ENCODE measurements around the gene IRF4.

Gene IRF4

DNA sequence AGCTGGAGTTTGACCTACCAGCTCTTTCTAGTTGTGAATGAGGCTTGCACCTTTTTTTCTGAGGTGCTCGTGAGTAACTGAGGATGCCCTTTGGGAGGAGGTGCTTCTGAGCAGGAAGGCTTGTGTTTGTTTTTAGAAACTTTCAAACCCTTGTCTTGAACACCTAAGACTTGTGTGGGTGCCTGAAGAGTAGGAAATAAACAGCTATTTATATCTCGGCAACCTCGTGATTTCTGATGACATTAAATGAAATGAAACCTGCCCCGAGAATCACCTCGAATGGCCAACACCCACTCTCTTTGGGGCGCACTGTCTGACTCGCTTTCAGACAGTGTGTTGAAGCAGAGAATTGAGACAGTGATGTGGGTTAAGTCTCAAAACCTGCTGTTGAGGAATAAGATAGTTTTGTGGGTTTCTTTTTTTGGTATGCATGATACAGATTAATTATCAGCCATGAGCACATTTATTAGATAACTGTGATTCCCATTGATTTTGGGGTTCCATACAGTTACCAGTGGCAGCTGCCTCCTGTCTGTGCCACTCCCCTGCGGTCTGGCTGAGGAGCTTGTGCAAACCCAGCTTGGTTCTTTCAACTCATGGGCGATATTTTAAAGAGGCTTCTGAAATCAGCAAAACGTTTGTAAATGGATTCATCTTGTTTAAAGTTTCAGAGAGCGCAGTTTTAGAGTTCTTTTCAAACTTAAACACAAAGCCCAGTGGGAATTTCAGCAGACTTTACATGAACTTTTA is 8.4 kb downstream of the IRF4 start:
- no peak for DNase-seq

DNA sequence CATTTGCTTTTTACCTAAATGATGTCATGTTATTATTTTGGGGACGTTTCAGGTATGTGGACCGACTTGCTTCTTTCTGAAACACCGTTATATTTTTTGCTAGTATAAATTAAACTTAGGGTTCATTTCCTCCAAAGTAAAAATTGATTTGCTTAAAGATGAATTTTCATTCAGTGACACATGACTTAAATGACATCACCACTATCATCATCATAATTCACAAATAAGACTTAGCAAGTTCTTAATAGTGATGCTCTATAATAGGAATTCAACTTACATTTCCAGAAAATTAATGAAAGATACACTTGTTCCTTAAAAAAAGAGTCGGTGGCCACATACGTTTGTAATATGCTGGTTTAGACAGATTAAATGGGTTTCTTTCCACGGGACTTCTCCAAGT is 9.3 kb downstream of the IRF4 start:
- DNase-seq, result no peak

DNA sequence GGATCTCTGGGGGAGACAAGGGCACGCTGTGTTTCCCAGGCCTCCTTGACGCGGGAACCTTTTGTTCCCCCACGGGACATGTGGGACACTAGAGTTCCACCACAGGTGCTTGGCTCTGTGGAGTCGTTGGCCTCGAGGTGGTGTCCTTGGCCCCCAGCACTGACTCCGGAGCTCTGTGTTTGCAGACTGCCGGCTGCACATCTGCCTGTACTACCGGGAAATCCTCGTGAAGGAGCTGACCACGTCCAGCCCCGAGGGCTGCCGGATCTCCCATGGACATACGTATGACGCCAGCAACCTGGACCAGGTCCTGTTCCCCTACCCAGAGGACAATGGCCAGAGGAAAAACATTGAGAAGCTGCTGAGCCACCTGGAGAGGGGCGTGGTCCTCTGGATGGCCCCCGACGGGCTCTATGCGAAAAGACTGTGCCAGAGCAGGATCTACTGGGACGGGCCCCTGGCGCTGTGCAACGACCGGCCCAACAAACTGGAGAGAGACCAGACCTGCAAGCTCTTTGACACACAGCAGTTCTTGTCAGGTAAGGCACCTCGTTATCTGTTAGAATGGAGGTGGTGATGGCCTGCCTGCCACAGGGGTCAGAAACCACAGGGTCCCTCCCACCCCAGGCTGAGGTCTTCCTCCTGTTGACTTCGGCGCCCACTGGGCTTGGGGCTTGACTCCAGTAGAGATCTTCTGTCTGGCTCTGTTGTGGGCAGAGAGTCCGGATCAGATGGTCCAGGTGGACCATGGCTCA is 9.9 kb downstream of the IRF4 start:
- no peak for DNase-seq

GRCh38 chr6:401994-402640 is 10.6 kb downstream of the IRF4 start:
- DNase-seq, result no peak

- DNase-seq, result no peak
Measured at GRCh38 chr6:402901-403658, 11.5 kb downstream of the IRF4 start.

DNA sequence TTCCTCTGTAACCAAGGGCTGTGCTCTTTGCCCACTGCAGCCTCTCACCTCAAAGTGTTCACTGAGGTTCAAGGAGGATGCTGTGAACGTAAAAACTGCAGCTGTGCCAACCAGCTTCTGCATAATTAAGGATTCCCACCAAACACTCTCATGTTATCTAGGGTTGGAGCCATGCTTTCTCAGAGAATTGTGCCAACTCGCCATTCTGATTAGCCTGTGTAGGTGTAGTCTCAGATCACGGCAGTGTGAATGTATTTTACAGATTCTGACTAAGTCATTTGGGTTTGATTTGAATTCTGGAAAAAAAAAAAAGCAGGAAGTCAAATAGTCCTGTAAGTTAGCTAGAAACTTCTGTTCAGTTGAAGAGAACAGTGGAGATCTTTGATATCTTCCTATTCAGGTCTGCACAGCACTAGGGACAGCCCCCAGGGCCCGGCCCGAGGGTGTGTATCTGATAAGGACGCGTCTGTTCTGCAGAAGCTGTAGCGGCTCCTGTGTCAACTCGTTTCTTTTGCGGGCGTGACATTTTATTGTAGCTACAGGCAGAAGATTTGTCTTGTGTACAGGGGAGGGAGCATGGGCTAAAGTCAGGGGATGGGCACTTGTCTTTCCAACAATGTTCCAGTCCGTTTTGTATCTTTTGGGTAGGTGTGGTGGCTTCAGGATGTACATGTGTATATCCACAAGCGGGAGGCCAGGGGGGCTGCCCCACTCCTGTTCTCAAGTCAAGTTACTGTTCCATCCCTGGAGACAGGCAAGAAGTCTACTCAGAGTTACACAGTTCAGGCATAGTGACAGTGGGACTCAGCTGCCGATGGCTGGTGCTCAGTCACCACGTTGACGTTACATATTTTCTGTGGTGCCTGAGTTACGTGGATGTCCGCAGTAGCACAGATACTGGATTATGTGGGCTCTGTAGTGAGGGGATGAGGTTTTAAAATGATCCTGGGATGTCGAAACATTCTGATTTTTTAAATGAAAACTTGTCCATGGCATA is 12.4 kb downstream of the IRF4 start:
- no peak for DNase-seq

DNA sequence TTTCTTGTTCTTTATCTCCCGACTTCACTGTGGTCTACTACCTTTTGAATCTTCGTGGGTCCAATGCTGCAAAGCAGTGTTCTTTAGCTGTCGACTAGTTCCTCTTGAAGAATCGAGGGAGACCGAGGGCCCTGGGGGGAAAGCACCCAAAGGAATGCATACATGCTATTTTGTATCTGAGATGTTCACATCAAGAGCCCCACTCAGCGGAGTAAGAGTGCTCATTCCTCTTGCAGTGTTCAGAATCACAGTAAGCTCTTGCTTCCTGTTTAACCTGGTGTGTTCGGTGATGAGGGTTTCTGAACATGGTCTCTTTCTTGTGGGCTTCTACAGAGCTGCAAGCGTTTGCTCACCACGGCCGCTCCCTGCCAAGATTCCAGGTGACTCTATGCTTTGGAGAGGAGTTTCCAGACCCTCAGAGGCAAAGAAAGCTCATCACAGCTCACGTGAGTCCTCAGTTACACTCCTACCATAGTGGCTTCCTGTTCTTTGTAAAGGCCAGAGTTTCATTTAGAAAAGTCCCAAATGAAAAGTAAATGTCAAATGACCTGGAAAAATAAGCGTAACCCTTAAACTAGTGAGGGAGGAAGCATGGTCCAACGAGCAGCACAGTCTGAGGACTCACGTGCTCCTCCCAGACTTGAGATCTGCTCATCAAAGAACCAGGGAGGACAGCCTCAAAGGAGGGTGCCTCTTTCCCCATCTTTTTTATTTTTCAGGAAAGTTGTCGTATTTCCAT is 13.3 kb downstream of the IRF4 start:
- DNase-seq, result no peak

DNA sequence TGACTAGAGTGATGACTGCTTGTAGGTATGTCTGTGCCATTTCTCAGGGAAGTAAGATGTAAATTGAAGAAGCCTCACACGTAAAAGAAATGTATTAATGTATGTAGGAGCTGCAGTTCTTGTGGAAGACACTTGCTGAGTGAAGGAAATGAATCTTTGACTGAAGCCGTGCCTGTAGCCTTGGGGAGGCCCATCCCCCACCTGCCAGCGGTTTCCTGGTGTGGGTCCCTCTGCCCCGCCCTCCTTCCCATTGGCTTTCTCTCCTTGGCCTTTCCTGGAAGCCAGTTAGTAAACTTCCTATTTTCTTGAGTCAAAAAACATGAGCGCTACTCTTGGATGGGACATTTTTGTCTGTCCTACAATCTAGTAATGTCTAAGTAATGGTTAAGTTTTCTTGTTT is 16.6 kb downstream of the IRF4 start:
- DNase-seq, result no peak

- DNase-seq, result peak; percentile 84
Measured at GRCh38 chr6:408599-409102, 17.1 kb downstream of the IRF4 start.

GRCh38 chr6:409370-409972 is 17.9 kb downstream of the IRF4 start:
- no peak for DNase-seq

GRCh38 chr6:410555-411395 is 19.2 kb downstream of the IRF4 start:
- DNase-seq, result no peak

GRCh38 chr6:411402-412145 is 20.0 kb downstream of the IRF4 start:
- DNase-seq, result no peak

DNA sequence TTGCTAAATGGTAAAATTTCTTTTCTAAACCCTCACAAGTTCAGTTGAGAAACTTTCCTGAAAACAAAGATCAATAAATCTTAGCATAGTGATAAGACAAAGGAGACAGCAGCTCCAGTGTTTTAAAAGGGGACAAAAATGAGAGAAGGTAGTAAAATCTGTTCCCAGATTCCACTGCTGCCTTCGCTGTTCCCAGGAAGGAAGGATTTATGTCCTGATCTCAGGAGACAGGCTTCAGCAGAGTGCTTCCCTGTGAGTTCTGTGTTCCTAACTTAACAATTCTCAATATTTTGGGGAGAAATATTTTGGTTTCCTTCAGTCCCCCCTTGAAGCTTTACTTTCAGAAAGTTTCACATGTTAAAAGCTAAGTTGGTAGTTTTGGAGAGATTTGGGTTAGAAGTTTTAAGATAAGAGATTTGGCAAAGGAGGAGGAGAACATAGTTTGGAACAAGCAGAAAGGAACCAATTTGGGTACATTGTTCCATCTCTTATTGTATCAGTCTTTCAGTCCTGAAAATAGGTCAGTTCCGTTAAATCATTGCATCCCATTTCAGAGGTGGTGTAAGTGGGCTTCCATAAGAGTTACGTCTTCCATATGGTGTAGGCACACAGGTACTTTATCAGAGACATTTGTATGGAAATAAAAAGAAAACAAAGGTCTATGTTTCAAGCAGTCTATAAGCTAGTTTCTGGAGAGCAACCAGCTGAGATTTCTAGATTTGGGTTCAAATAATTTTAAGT is 20.8 kb downstream of the IRF4 start:
- no peak for DNase-seq

GRCh38 chr6:414447-414846 is 22.9 kb downstream of the IRF4 start:
- no peak for DNase-seq

DNA sequence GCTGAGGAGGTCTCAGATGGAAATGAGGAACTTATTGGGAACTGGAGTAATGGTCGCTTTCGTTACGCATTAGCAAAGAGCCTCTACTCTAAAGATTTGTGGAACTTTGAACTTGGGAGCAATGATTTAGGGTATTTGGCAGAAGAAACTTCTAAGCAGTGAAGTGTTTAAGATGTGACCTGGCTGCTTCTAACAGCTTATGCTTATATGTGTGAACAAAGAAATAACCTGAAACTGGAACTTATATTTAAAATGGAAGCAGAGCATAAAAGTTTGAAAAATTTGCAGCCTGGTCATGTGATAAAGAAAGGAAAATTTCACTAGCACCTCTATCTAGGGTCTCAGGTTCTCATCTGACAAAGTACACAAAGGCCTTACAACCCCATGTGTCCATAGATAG is 23.5 kb downstream of the IRF4 start:
- DNase-seq, result no peak

- DNase-seq, result no peak
Measured at GRCh38 chr6:421211-421610, 29.7 kb downstream of the IRF4 start.

DNA sequence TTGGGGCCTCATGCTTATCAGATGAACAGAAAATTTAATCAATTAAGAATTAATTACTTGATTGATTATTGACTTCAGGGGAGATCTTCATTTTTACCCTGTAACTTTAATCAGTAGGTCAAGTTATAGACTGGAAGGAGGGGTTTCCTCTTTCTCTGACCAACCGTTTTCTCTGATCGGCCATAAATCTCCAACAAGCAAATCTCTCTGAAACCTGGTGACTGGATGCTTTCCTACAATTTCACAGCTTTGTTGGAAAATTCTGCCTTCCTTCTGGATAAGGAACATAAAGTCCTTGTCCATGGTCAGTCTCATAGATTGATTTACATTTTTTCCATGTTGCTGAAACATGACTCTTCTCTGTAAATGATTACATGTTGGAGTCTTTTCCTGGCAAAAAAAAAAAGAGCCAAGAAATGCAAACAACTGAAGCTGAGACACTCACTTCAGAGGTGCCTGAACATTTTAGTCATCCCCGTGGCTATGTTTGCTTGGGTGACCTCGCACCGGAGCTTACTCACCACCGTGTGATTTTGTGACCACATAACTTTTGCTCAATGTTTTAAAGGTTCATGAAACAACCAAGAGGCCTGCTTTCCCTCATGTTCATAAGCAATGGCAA is 31.0 kb downstream of the IRF4 start:
- DNase-seq, result peak; percentile 89

Measured in inflammatory macrophage treated with lipopolysaccharide for 4 hours (primary cell).